ENCODE results near the gene AP1AR. TPM values are rescaled to one million over a fixed set of nuclear protein-coding genes. Genes with fewer than 3 reads are reported as not detected.
"Not testable (repeated sequence)": the region's sequence is repeated elsewhere in the genome, so short reads cannot be mapped to it uniquely, and the experiment has no call there.

Gene AP1AR
- polyA plus RNA-seq (ENCODE audit: insufficient read depth in 1 of 5, insufficient read length in 5 of 5, low replicate concordance in 1 of 5) = 10 to 100 TPM; 26.6 to 37.3 (median 32.2) TPM
- long read RNA-seq, donor 1, transcript AP1AR-201 (10 exons, 2,902 nt) = major isoform, 11 of 12 reads
- long read RNA-seq, donor 1, partial matches to known transcripts = 0 of 12 reads
- long read RNA-seq, donor 1, other reads (novel, unspliced or antisense) = 0 of 12 reads
- long read RNA-seq, donor 2, transcript AP1AR-201 (10 exons, 2,902 nt) = major isoform, 5 of 19 reads
- long read RNA-seq, donor 2, partial matches to known transcripts = 14 of 19 reads
- long read RNA-seq, donor 2, other reads (novel, unspliced or antisense) = 0 of 19 reads
- long read RNA-seq, donor 3, transcript AP1AR-201 (10 exons, 2,902 nt) = major isoform, 5 of 29 reads
- long read RNA-seq, donor 3, partial matches to known transcripts = 23 of 29 reads
- long read RNA-seq, donor 3, other reads (novel, unspliced or antisense) = 0 of 29 reads
- long read RNA-seq, donor 4, transcript AP1AR-201 (10 exons, 2,902 nt) = major isoform, 5 of 27 reads
- long read RNA-seq, donor 4, partial matches to known transcripts = 19 of 27 reads
- long read RNA-seq, donor 4, other reads (novel, unspliced or antisense) = 0 of 27 reads
- long read RNA-seq, donor 5, transcript AP1AR-201 (10 exons, 2,902 nt) = major isoform, 6 of 55 reads
- long read RNA-seq, donor 5, partial matches to known transcripts = 49 of 55 reads
- long read RNA-seq, donor 5, other reads (novel, unspliced or antisense) = 0 of 55 reads
- long read RNA-seq, donor 6, transcript AP1AR-201 (10 exons, 2,902 nt) = major isoform, 8 of 50 reads
- long read RNA-seq, donor 6, partial matches to known transcripts = 40 of 50 reads
- long read RNA-seq, donor 6, other reads (novel, unspliced or antisense) = 0 of 50 reads
- long read RNA-seq, donor 7, partial matches to known transcripts = 0 of 4 reads
- long read RNA-seq, donor 7, other reads (novel, unspliced or antisense) = 0 of 4 reads
- long read RNA-seq, donor 8, partial matches to known transcripts = 0 of 5 reads
- long read RNA-seq, donor 8, other reads (novel, unspliced or antisense) = 0 of 5 reads

- DNase-seq = peak; percentile 86
Observed at GRCh38 chr4:112231779-112232713, at the start of gene AP1AR. TSS of gene AP1AR (plus strand) at chr4:112231787. CDS start at chr4:112232092, 305 bp downstream.

GRCh38 chr4:112182604-112183003, 49.0 kb upstream of the AP1AR start:
- no peak for DNase-seq

- no peak for DNase-seq
Observed at GRCh38 chr4:112183252-112183651, 48.3 kb upstream of the AP1AR start.

GRCh38 chr4:112184438-112184837, 47.1 kb upstream of the AP1AR start:
- DNase-seq = no peak

- no peak for DNase-seq
Observed at GRCh38 chr4:112185334-112185733, 46.3 kb upstream of the AP1AR start.

GRCh38 chr4:112185740-112186670, 45.6 kb upstream of the AP1AR start:
- DNase-seq = no peak

GRCh38 chr4:112189754-112190153, 41.8 kb upstream of the AP1AR start:
- DNase-seq = no peak

GRCh38 chr4:112190684-112191083, 40.9 kb upstream of the AP1AR start:
- DNase-seq = no peak

- no peak for DNase-seq
Observed at GRCh38 chr4:112196461-112196860, 35.1 kb upstream of the AP1AR start.

- DNase-seq = no peak
Observed at GRCh38 chr4:112199041-112199440, 32.5 kb upstream of the AP1AR start.

- no peak for DNase-seq
Observed at GRCh38 chr4:112201915-112202505, 29.6 kb upstream of the AP1AR start.

GRCh38 chr4:112203593-112203992, 28.0 kb upstream of the AP1AR start:
- no peak for DNase-seq

- no peak for DNase-seq
Observed at GRCh38 chr4:112206431-112206830, 25.2 kb upstream of the AP1AR start.

GRCh38 chr4:112208137-112209095, 23.2 kb upstream of the AP1AR start:
- DNase-seq = not testable (repeated sequence)

GRCh38 chr4:112210777-112211176, 20.8 kb upstream of the AP1AR start:
- DNase-seq = no peak

- no peak for DNase-seq
Observed at GRCh38 chr4:112213091-112213490, 18.5 kb upstream of the AP1AR start.

GRCh38 chr4:112213856-112214255, 17.7 kb upstream of the AP1AR start:
- DNase-seq = no peak

Data from right lung (tissue), 10 donors.